WTC11 (cell line): ENCODE results near the gene LRP1. TPM values are rescaled to one million over a fixed set of nuclear protein-coding genes. Genes with fewer than 3 reads are reported as not detected.

Source experiments
- ATAC-seq: fragments of 200-7000 bp; cut with Tn5 transposase; 2 replicates; pipeline ENCODE4 v1.10.0; 2021; ENCODE audit warnings: mild to moderate bottlenecking, moderate library complexity
- CTCF ChIA-PET: fragments of 300-600 bp; sonication (Branson Sonifier 250); formaldehyde crosslinking; loops from one replicate; lab custom pipeline; 2021; ENCODE audit warnings: antibody characterized with exemption; lab: Charles Lee
- POLR2A ChIA-PET: fragments of 350-600 bp; sonication (Branson Sonifier 250); formaldehyde crosslinking; loops from one replicate; lab custom pipeline; 2021; ENCODE audit warnings: antibody characterized with exemption; lab: Charles Lee
- DNase-seq: peaks from one replicate; pipeline ENCODE4 v3.0.0; 2021; ENCODE audit warnings: low spot score
- H3K27ac Mint-ChIP-seq: 2 replicates; pipeline ENCODE4 v1.8.0; 2021; ENCODE audit warnings: mixed read lengths
- H3K27me3 Mint-ChIP-seq: 2 replicates; pipeline ENCODE4 v1.8.0; 2021; ENCODE audit warnings: low read depth, mild to moderate bottlenecking, moderate library complexity, mixed read lengths
- H3K36me3 Mint-ChIP-seq: 2 replicates; pipeline ENCODE4 v1.8.0; 2021; ENCODE audit warnings: mixed read lengths
- H3K4me1 Mint-ChIP-seq: 2 replicates; pipeline ENCODE4 v1.8.0; 2022; ENCODE audit warnings: mixed read lengths
- H3K4me3 Mint-ChIP-seq: 2 replicates; pipeline ENCODE4 v1.8.0; 2021; ENCODE audit warnings: mild to moderate bottlenecking, moderate library complexity, mixed read lengths
- H3K9me3 Mint-ChIP-seq: 2 replicates; pipeline ENCODE4 v1.8.0; 2021; ENCODE audit warnings: mixed read lengths
- AR ChIP-seq: fragments of 250-450 bp; sonication (Bioruptor Pico); IDR thresholded peaks from 2 replicates; pipeline ENCODE4 v1.9.0; 2021; ENCODE audit warnings: mild to moderate bottlenecking
- ATF6 ChIP-seq: sonication (generic); formaldehyde crosslinking; IDR thresholded peaks from 2 replicates; pipeline ENCODE4 v1.8.1; 2023; ENCODE audit warnings: mild to moderate bottlenecking, missing genetic modification reagents
- CBFB ChIP-seq: sonication (generic); formaldehyde crosslinking; IDR thresholded peaks from 2 replicates; pipeline ENCODE4 v1.8.1; 2022; ENCODE audit warnings: mild to moderate bottlenecking, low read depth, missing genetic modification reagents
- E2F4 ChIP-seq: sonication (generic); formaldehyde crosslinking; IDR thresholded peaks from 2 replicates; pipeline ENCODE4 v1.8.1; 2022; ENCODE audit warnings: low read depth, mild to moderate bottlenecking, moderate library complexity, missing genetic modification reagents, borderline replicate concordance
- FOXJ3 ChIP-seq: sonication (generic); formaldehyde crosslinking; IDR thresholded peaks from 2 replicates; pipeline ENCODE4 v1.9.0; 2021; ENCODE audit warnings: missing genetic modification reagents, mild to moderate bottlenecking, borderline replicate concordance
- HMGA2 ChIP-seq: fragments of 250-450 bp; sonication (Bioruptor Pico); IDR thresholded peaks from 2 replicates; pipeline ENCODE4 v1.4.0; 2021; ENCODE audit warnings: mild to moderate bottlenecking, moderate library complexity
- HMGXB4 ChIP-seq: sonication (generic); formaldehyde crosslinking; IDR thresholded peaks from 2 replicates; pipeline ENCODE4 v1.8.1; 2023; ENCODE audit warnings: mild to moderate bottlenecking, moderate library complexity, missing genetic modification reagents
- MAX ChIP-seq: sonication (generic); formaldehyde crosslinking; IDR thresholded peaks from 2 replicates; pipeline ENCODE4 v1.8.0; 2022; ENCODE audit warnings: mild to moderate bottlenecking, missing genetic modification reagents
- MXD4 ChIP-seq: fragments of 250-450 bp; sonication (Bioruptor Pico); IDR thresholded peaks from 2 replicates; pipeline ENCODE4 v1.8.0; 2021; ENCODE audit warnings: mild to moderate bottlenecking, moderate library complexity, borderline replicate concordance
- MYBL2 ChIP-seq: sonication (generic); formaldehyde crosslinking; IDR thresholded peaks from 2 replicates; pipeline ENCODE4 v1.8.1; 2023; ENCODE audit warnings: mild to moderate bottlenecking, moderate library complexity, missing genetic modification reagents
- NFE2L1 ChIP-seq: sonication (generic); formaldehyde crosslinking; IDR thresholded peaks from 2 replicates; pipeline ENCODE4 v1.8.1; 2023; ENCODE audit warnings: missing genetic modification reagents
- PRDM15 ChIP-seq: sonication (generic); formaldehyde crosslinking; IDR thresholded peaks from 2 replicates; pipeline ENCODE4 v1.8.0; 2022; ENCODE audit warnings: missing genetic modification reagents
- SOX15 ChIP-seq: fragments of 250-450 bp; sonication (Bioruptor Pico); IDR thresholded peaks from 2 replicates; pipeline ENCODE4 v1.9.0; 2021; ENCODE audit warnings: mild to moderate bottlenecking
- TCF7 ChIP-seq: sonication (generic); formaldehyde crosslinking; IDR thresholded peaks from 2 replicates; pipeline ENCODE4 v1.8.0; 2022; ENCODE audit warnings: mild to moderate bottlenecking, low read depth, missing genetic modification reagents, moderate library complexity
- TP53 ChIP-seq: sonication (generic); formaldehyde crosslinking; IDR thresholded peaks from 2 replicates; pipeline ENCODE4 v1.8.1; 2023; ENCODE audit warnings: mild to moderate bottlenecking, missing genetic modification reagents
- ZBTB21 ChIP-seq: sonication (generic); formaldehyde crosslinking; IDR thresholded peaks from 2 replicates; pipeline ENCODE4 v1.8.1; 2023; ENCODE audit warnings: mild to moderate bottlenecking, missing genetic modification reagents, borderline replicate concordance
- ZMAT4 ChIP-seq: fragments of 250-450 bp; sonication (Bioruptor Pico); IDR thresholded peaks from 2 replicates; pipeline ENCODE4 v1.9.0; 2021; ENCODE audit warnings: mild to moderate bottlenecking
- ZNF121 ChIP-seq: sonication (generic); formaldehyde crosslinking; IDR thresholded peaks from 2 replicates; pipeline ENCODE4 v1.8.0; 2023; ENCODE audit warnings: missing genetic modification reagents
- ZNF219 ChIP-seq: sonication (generic); formaldehyde crosslinking; IDR thresholded peaks from 2 replicates; pipeline ENCODE4 v1.8.0; 2023; ENCODE audit warnings: missing genetic modification reagents, mild to moderate bottlenecking, borderline replicate concordance
- ZNF263 ChIP-seq: sonication (generic); formaldehyde crosslinking; IDR thresholded peaks from 2 replicates; pipeline ENCODE4 v1.8.1; 2022; ENCODE audit warnings: low read depth, mild to moderate bottlenecking, moderate library complexity, missing genetic modification reagents
- total RNA-seq: library from RNA; stranded (reverse); gene quantifications from 3 replicates; pipeline ENCODE4 v1.2.3, GENCODE V29; 2021

The LRP1 gene
- total RNA-seq, 1 experiment from 2014 or later, result 120 TPM

- DNase-seq, result no peak
- POLR2A ChIA-PET, result interaction anchor here (1.4 kb wide), 1 partner anchor 11 kb away, joined by 4 read pairs; the partner anchor contains the start of gene STAT6
- no peaks in the 10 kb centered on the region for H3K9me3 Mint-ChIP-seq
- CTCF ChIA-PET, result interaction anchor here (1.0 to 6.5 kb wide), 4 partner anchors 12 to 83 kb away, joined by 3 to 46 read pairs (median 4); partner anchors contain the start of gene STAT6
- peaks cover 39% of the 10 kb centered on the region for H3K36me3 Mint-ChIP-seq
- ATAC-seq, result no peak
- TF ChIP-seq ZMAT4 (no peak), E2F4 (CRISPR knock-in tag) (no peak), NFE2L1 (no peak), ATF6 (CRISPR knock-in tag) (no peak), PRDM15 (CRISPR knock-in tag) (no peak), MXD4 (no peak), MYBL2 (no peak), SOX15 (CRISPR knock-in tag) (no peak), FOXJ3 (CRISPR knock-in tag) (no peak), ZBTB21 (CRISPR knock-in tag) (no peak), CBFB (no peak), ZNF121 (CRISPR knock-in tag) (no peak), HMGXB4 (CRISPR knock-in tag) (no peak), MAX (no peak), TCF7 (CRISPR knock-in tag) (no peak), TP53 (no peak), AR (CRISPR knock-in tag) (no peak), ZNF263 (CRISPR knock-in tag) (no peak), HMGA2 (CRISPR knock-in tag) (no peak), ZNF219 (no peak)
- no peaks in the 10 kb centered on the region for H3K27me3 Mint-ChIP-seq
- no peak overlapping the region for H3K27ac Mint-ChIP-seq
- no peak overlapping the region for H3K4me3 Mint-ChIP-seq
- H3K4me1 Mint-ChIP-seq, result peaks cover 7% of the 10 kb centered on the region
Observed at GRCh38 chr12:57099766-57100165, 28.5 kb upstream of the LRP1 start.
